ENCODE data around the gene ASPDH. TPM values are rescaled to one million over a fixed set of nuclear protein-coding genes. Genes with fewer than 3 reads are reported as not detected.

The ASPDH gene
- polyA plus RNA-seq, 3 donors: not detected

- peaks cover 53 to 63% of the 10 kb centered on the region in 2 donors for H3K4me1 ChIP-seq (ENCODE audit: control insufficient read depth in 1 of 2, insufficient read depth in 2 of 2, low read length in 2 of 2)
- peak overlapping the region; percentile 14 to 94 (median 50) for H3K27ac Mint-ChIP-seq
- H3K9me3 ChIP-seq (replicated peaks in 1 of 2; ENCODE audit: control insufficient read depth in 1 of 2, insufficient read depth in 1 of 2, low read length in 2 of 2): peaks cover 5 to 15% of the 10 kb centered on the region in 2 donors
- peak overlapping the region; percentile 71 for H3K4me2 ChIP-seq (replicated peaks; ENCODE audit: extremely low read depth, low read length, poor library complexity, severe bottlenecking)
- intact Hi-C loops (cut with micrococcal nuclease): loop anchor here in 1 of 2 donors (2.0 kb wide), 1 partner anchor 70 kb away; no protein-coding TSS in a partner anchor
- H3K79me2 ChIP-seq (ENCODE audit: insufficient read depth, low read length): no peaks in the 10 kb centered on the region
- H3K4me3 Mint-ChIP-seq: no peak overlapping the region
- peak overlapping the region in 1 of 3 experiments; percentile 69 for H3K4me3 ChIP-seq (replicated peaks in 1 of 3; ENCODE audit: low read depth in 2 of 3, low read length in 3 of 3)
- no peak overlapping the region for H3K9ac ChIP-seq (ENCODE audit: insufficient read depth, low read length, poor library complexity, severe bottlenecking)
- H3K27ac ChIP-seq (ENCODE audit: low read depth in 1 of 2, low read length in 2 of 2): peak overlapping the region; percentile 19 to 68
- peaks cover 8% of the 10 kb centered on the region for H4K20me1 ChIP-seq (ENCODE audit: insufficient read depth, low read length)
- peaks cover 11 to 25% of the 10 kb centered on the region in 2 donors for H3K36me3 Mint-ChIP-seq
- no peak overlapping the region for H2AFZ ChIP-seq (ENCODE audit: insufficient read depth, low read depth, low read length, poor library complexity, severe bottlenecking)
- no peaks in the 10 kb centered on the region for H3K27me3 ChIP-seq (ENCODE audit: control insufficient read depth in 2 of 2, insufficient read depth in 2 of 2, low read length in 2 of 2)
- peaks cover 7 to 30% (median 18%) of the 10 kb centered on the region in 7 donors for H3K9me3 Mint-ChIP-seq
- H3K36me3 ChIP-seq (replicated peaks in 1 of 2; ENCODE audit: control insufficient read depth in 1 of 2, insufficient read depth in 2 of 2, low read length in 2 of 2): peaks cover 12 to 15% of the 10 kb centered on the region in 2 donors
- peaks cover 1 to 7% (median 7%) of the 10 kb centered on the region in 3 donors for H3K27me3 Mint-ChIP-seq (ENCODE audit: low read depth in 3 of 3)
- peak; percentile 29 to 41 (median 41) for DNase-seq
- 86% methylated on average over 14 of the region's 18 CpGs for WGBS (ENCODE audit: insufficient coverage)
- TF ChIP-seq, protein P1, sequence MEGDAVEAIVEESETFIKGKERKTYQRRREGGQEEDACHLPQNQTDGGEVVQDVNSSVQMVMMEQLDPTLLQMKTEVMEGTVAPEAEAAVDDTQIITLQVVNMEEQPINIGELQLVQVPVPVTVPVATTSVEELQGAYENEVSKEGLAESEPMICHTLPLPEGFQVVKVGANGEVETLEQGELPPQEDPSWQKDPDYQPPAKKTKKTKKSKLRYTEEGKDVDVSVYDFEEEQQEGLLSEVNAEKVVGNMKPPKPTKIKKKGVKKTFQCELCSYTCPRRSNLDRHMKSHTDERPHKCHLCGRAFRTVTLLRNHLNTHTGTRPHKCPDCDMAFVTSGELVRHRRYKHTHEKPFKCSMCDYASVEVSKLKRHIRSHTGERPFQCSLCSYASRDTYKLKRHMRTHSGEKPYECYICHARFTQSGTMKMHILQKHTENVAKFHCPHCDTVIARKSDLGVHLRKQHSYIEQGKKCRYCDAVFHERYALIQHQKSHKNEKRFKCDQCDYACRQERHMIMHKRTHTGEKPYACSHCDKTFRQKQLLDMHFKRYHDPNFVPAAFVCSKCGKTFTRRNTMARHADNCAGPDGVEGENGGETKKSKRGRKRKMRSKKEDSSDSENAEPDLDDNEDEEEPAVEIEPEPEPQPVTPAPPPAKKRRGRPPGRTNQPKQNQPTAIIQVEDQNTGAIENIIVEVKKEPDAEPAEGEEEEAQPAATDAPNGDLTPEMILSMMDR (IDR thresholded peaks at IDR 0.05): peak; percentile 65
- peaks cover 62% of the 10 kb centered on the region for H3K4me1 Mint-ChIP-seq
Observed at GRCh38 chr19:50486823-50487515, 26.7 kb downstream of the ASPDH start.

- H3K4me3 Mint-ChIP-seq: no peak overlapping the region
- Histone ChIP-seq H3K27me3 (ENCODE audit: control insufficient read depth in 2 of 2, insufficient read depth in 2 of 2, low read length in 2 of 2) (no peaks in the 10 kb centered on the region), H3K36me3 (replicated peaks in 1 of 2; ENCODE audit: control insufficient read depth in 1 of 2, insufficient read depth in 2 of 2, low read length in 2 of 2) (peaks cover 27 to 30% of the 10 kb centered on the region in 2 donors), H3K9me3 (replicated peaks in 1 of 2; ENCODE audit: control insufficient read depth in 1 of 2, insufficient read depth in 1 of 2, low read length in 2 of 2) (peaks cover 5 to 11% of the 10 kb centered on the region in 2 donors), H3K27ac (ENCODE audit: low read depth in 1 of 2, low read length in 2 of 2) (no peak overlapping the region), H2AFZ (ENCODE audit: insufficient read depth, low read depth, low read length, poor library complexity, severe bottlenecking) (no peak overlapping the region), H3K4me3 (replicated peaks in 1 of 3; ENCODE audit: low read depth in 2 of 3, low read length in 3 of 3) (no peak overlapping the region), H3K9ac (ENCODE audit: insufficient read depth, low read length, poor library complexity, severe bottlenecking) (no peak overlapping the region), H3K79me2 (ENCODE audit: insufficient read depth, low read length) (no peaks in the 10 kb centered on the region), H4K20me1 (ENCODE audit: insufficient read depth, low read length) (peaks cover 10% of the 10 kb centered on the region), H3K4me2 (replicated peaks; ENCODE audit: extremely low read depth, low read length, poor library complexity, severe bottlenecking) (no peak overlapping the region), H3K4me1 (ENCODE audit: control insufficient read depth in 1 of 2, insufficient read depth in 2 of 2, low read length in 2 of 2) (peaks cover 38 to 47% of the 10 kb centered on the region in 2 donors)
- H3K36me3 Mint-ChIP-seq: peaks cover 20 to 34% of the 10 kb centered on the region in 2 donors
- DNase-seq: no peak
- H3K27me3 Mint-ChIP-seq (ENCODE audit: low read depth in 3 of 3): peaks cover 0 to 5% (median 1%) of the 10 kb centered on the region in 3 donors
- H3K4me1 Mint-ChIP-seq: peaks cover 48% of the 10 kb centered on the region
- intact Hi-C loops (cut with micrococcal nuclease): no loop called here
- 92% methylated on average over 9 of the region's 10 CpGs for WGBS (ENCODE audit: insufficient coverage)
- peaks cover 5 to 24% (median 15%) of the 10 kb centered on the region in 7 donors for H3K9me3 Mint-ChIP-seq
- H3K27ac Mint-ChIP-seq: peak overlapping the region in 3 of 7 donors; percentile 12 to 27 (median 26)
- TF ChIP-seq, protein P1 (IDR thresholded peaks at IDR 0.05): no peak
Observed at GRCh38 chr19:50485284-50485955, 28.3 kb downstream of the ASPDH start.
